Kidney epithelial cell (primary cell): Measurements from ENCODE around the gene NT5DC4. TPM values are rescaled to one million over a fixed set of nuclear protein-coding genes. Genes with fewer than 3 reads are reported as not detected.

Experiments used
- DNase-seq: peaks from one replicate; pipeline ENCODE4 v3.0.0-alpha.2; 2010; ENCODE audit warnings: low read depth
- H3K27me3 ChIP-seq: 2 replicates; pipeline ENCODE4 v1.6.0; 2011; ENCODE audit warnings: low read length; ENCODE audit not compliant: control insufficient read depth, insufficient read depth
- H3K36me3 ChIP-seq: 2 replicates; pipeline ENCODE4 v1.5.1; 2011; ENCODE audit warnings: low read length; ENCODE audit not compliant: control insufficient read depth, insufficient read depth
- H3K4me3 ChIP-seq: 2 replicates; pipeline ENCODE4 v1.5.1; 2011; ENCODE audit warnings: low read depth, mild to moderate bottlenecking, control low read depth, low read length
- CTCF ChIP-seq: IDR thresholded peaks from 2 replicates; pipeline ENCODE4 v1.5.1; 2011; ENCODE audit warnings: mild to moderate bottlenecking, moderate library complexity, low read length, control low read depth, inconsistent platforms; ENCODE audit not compliant: insufficient read depth, poor library complexity, severe bottlenecking
- total RNA-seq: library from RNA; depleted of rRNA; stranded (reverse); fragments of >200 nt; gene quantifications from 2 replicates; pipeline ENCODE4 v1.2.3, GENCODE V29; 2015

The NT5DC4 gene
- total RNA-seq, 1 donor from 2014 or later, result not detected

DNA sequence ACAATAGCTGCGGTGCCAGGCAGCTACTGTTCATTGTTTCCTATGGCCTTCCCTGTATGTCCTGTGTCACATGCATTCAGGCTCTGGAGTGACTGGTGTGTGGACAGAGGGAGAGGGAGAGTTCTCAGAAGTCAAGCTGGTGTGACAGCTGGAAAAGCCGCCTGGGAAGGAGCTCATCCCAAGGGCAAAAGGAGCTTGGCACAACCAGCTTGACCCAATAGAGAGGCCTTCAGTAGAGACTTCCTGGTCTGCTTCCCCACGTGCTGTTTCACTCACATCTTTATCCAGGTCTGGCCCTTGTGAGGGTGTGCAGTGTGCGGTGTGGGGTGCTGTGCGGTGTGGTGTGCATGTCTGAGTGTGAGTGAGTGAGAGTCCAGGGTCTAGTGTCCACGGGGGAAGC is 11.1 kb upstream of the NT5DC4 start:
- DNase-seq, result no peak
- H3K36me3 ChIP-seq, result no peaks in the 10 kb centered on the region
- no peak for TF ChIP-seq CTCF
- H3K27me3 ChIP-seq, result no peaks in the 10 kb centered on the region
- no peak overlapping the region for H3K4me3 ChIP-seq

- Histone ChIP-seq H3K4me3 (no peak overlapping the region), H3K36me3 (no peaks in the 10 kb centered on the region), H3K27me3 (no peaks in the 10 kb centered on the region)
- no peak for TF ChIP-seq CTCF
- no peak for DNase-seq
Observed at GRCh38 chr2:112710956-112711750, 9.7 kb upstream of the NT5DC4 start.

- DNase-seq, result no peak
- Histone ChIP-seq H3K27me3 (no peaks in the 10 kb centered on the region), H3K36me3 (no peaks in the 10 kb centered on the region), H3K4me3 (no peak overlapping the region)
- no peak for TF ChIP-seq CTCF
Observed at GRCh38 chr2:112712465-112712864, 8.4 kb upstream of the NT5DC4 start.

DNA sequence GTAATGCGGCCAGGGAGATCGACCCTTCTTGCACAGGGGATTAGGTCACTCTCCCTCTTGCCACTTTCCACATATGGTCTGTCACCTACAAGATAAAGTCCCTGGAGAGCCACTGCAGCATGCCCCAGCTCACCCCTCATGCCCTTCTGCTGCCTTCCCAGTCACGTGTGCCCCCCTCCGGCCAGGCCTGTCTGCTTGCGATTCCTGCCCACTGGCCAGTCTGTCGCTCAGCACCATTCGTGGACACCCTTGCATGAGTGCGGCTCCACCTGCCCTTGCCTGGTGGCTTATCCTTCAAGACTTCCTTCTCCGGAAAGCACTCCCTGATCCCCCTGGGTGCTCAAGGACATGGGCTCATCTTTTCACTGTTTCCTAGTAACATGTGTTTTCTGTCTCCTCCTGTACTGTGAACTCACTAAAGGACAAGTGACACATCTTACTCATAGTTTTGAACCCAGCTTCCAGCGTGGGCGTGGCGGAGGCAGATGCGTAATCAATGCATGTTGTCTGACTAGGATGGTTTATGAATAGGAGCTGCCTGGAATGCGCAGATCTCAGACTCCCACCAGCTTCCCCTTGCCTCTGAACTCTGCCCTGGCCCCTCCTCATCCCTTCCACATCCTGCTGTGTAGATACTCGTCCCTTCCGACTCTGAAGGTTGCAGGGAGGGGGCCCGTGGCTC is 7.8 kb upstream of the NT5DC4 start:
- Histone ChIP-seq H3K36me3 (no peaks in the 10 kb centered on the region), H3K4me3 (no peak overlapping the region), H3K27me3 (no peaks in the 10 kb centered on the region)
- DNase-seq, result no peak
- TF ChIP-seq CTCF, result no peak

GRCh38 chr2:112713585-112713925 is 7.3 kb upstream of the NT5DC4 start:
- no peak overlapping the region for H3K4me3 ChIP-seq
- H3K27me3 ChIP-seq, result no peaks in the 10 kb centered on the region
- TF ChIP-seq CTCF, result no peak
- H3K36me3 ChIP-seq, result no peaks in the 10 kb centered on the region
- no peak for DNase-seq
